Measurements from ENCODE around the gene RASSF3.

RASSF3 gene

GRCh38 chr12:64723630-64724029, 113.3 kb downstream of the RASSF3 start:
- Histone ChIP-seq H3K79me2 (ENCODE audit: low read length) (no peaks in the 10 kb centered on the region), H2AFZ (ENCODE audit: low read depth, low read length) (no peak overlapping the region), H3K27me3 (ENCODE audit: low read depth, low read length) (no peaks in the 10 kb centered on the region), H3K27ac (ENCODE audit: low read length) (no peak overlapping the region), H3K9me3 (ENCODE audit: insufficient read depth, low read length) (no peaks in the 10 kb centered on the region), H3K36me3 (replicated peaks; ENCODE audit: low read depth, low read length) (peaks cover 2% of the 10 kb centered on the region), H3K4me3 (ENCODE audit: low read length) (no peak overlapping the region), H3K9ac (ENCODE audit: low read length) (no peak overlapping the region), H3K4me1 (ENCODE audit: low read length) (no peaks in the 10 kb centered on the region), H3K4me2 (ENCODE audit: low read length) (no peak overlapping the region), H4K20me1 (ENCODE audit: insufficient read depth, low read length) (no peaks in the 10 kb centered on the region)
- TF ChIP-seq CTCF (IDR thresholded peaks at IDR 0.05; ENCODE audit: low read depth, low read length): no peak
- TF ChIP-seq EZH2phosphoT487 (IDR thresholded peaks at IDR 0.05; ENCODE audit: low read depth): no peak

GRCh38 chr12:64724201-64724745, 114.0 kb downstream of the RASSF3 start:
- no peak overlapping the region for H3K27ac ChIP-seq (ENCODE audit: low read length)
- no peak for TF ChIP-seq EZH2phosphoT487 (IDR thresholded peaks at IDR 0.05; ENCODE audit: low read depth)
- no peak for TF ChIP-seq CTCF (IDR thresholded peaks at IDR 0.05; ENCODE audit: low read depth, low read length)
- H3K27me3 ChIP-seq (ENCODE audit: low read depth, low read length): no peaks in the 10 kb centered on the region
- H3K4me1 ChIP-seq (ENCODE audit: low read length): no peaks in the 10 kb centered on the region
- no peak overlapping the region for H3K4me3 ChIP-seq (ENCODE audit: low read length)
- H3K9me3 ChIP-seq (ENCODE audit: insufficient read depth, low read length): no peaks in the 10 kb centered on the region
- H3K4me2 ChIP-seq (ENCODE audit: low read length): no peak overlapping the region
- H3K9ac ChIP-seq (ENCODE audit: low read length): no peak overlapping the region
- H3K36me3 ChIP-seq (replicated peaks; ENCODE audit: low read depth, low read length): peaks cover 2% of the 10 kb centered on the region
- H3K79me2 ChIP-seq (ENCODE audit: low read length): no peaks in the 10 kb centered on the region
- no peak overlapping the region for H2AFZ ChIP-seq (ENCODE audit: low read depth, low read length)
- H4K20me1 ChIP-seq (ENCODE audit: insufficient read depth, low read length): no peaks in the 10 kb centered on the region

- Histone ChIP-seq H3K4me3 (ENCODE audit: low read length) (no peak overlapping the region), H3K9me3 (ENCODE audit: insufficient read depth, low read length) (no peaks in the 10 kb centered on the region), H2AFZ (ENCODE audit: low read depth, low read length) (no peak overlapping the region), H3K4me1 (ENCODE audit: low read length) (peaks cover 9% of the 10 kb centered on the region), H3K27me3 (ENCODE audit: low read depth, low read length) (no peaks in the 10 kb centered on the region), H3K79me2 (ENCODE audit: low read length) (no peaks in the 10 kb centered on the region), H3K4me2 (ENCODE audit: low read length) (no peak overlapping the region), H3K9ac (ENCODE audit: low read length) (no peak overlapping the region), H3K36me3 (replicated peaks; ENCODE audit: low read depth, low read length) (peaks cover 5% of the 10 kb centered on the region), H3K27ac (ENCODE audit: low read length) (no peak overlapping the region), H4K20me1 (ENCODE audit: insufficient read depth, low read length) (no peaks in the 10 kb centered on the region)
- TF ChIP-seq CTCF (IDR thresholded peaks at IDR 0.05; ENCODE audit: low read depth, low read length) (no peak), EZH2phosphoT487 (IDR thresholded peaks at IDR 0.05; ENCODE audit: low read depth) (no peak)
Observed at GRCh38 chr12:64729909-64730587, 119.8 kb downstream of the RASSF3 start.

- Histone ChIP-seq H3K27ac (ENCODE audit: low read length) (no peak overlapping the region), H3K36me3 (replicated peaks; ENCODE audit: low read depth, low read length) (peaks cover 5% of the 10 kb centered on the region), H3K79me2 (ENCODE audit: low read length) (no peaks in the 10 kb centered on the region), H4K20me1 (ENCODE audit: insufficient read depth, low read length) (no peaks in the 10 kb centered on the region), H3K27me3 (ENCODE audit: low read depth, low read length) (no peaks in the 10 kb centered on the region), H3K9ac (ENCODE audit: low read length) (no peak overlapping the region), H3K4me2 (ENCODE audit: low read length) (no peak overlapping the region), H3K4me3 (ENCODE audit: low read length) (no peak overlapping the region), H3K4me1 (ENCODE audit: low read length) (peaks cover 9% of the 10 kb centered on the region), H2AFZ (ENCODE audit: low read depth, low read length) (no peak overlapping the region), H3K9me3 (ENCODE audit: insufficient read depth, low read length) (no peaks in the 10 kb centered on the region)
- no peak for TF ChIP-seq CTCF (IDR thresholded peaks at IDR 0.05; ENCODE audit: low read depth, low read length)
- TF ChIP-seq EZH2phosphoT487 (IDR thresholded peaks at IDR 0.05; ENCODE audit: low read depth): no peak
Observed at GRCh38 chr12:64730588-64730969, 120.3 kb downstream of the RASSF3 start.

All from OCI-LY3 (cell line).